SU-DHL-6 (cell line): ENCODE data around the gene CEP192.

Experiments used
- H2AFZ ChIP-seq: fragments of 200-600 bp; sonication (generic); 2 replicates; pipeline ENCODE4 v1.6.1; 2014; ENCODE audit warnings: low read depth, mild to moderate bottlenecking, moderate library complexity, mixed read lengths, antibody characterized with exemption, low read length; ENCODE audit not compliant: severe bottlenecking
- H3F3A ChIP-seq: fragments of 200-600 bp; shearing (Covaris generic); 2 replicates; pipeline ENCODE4 v1.6.0; 2016; ENCODE audit warnings: antibody characterized with exemption, mild to moderate bottlenecking; ENCODE audit not compliant: insufficient read depth
- H3K27ac ChIP-seq: fragments of 200-600 bp; sonication (generic); 2 replicates; pipeline ENCODE4 v1.5.1; 2016; ENCODE audit warnings: low read depth, mild to moderate bottlenecking, low read length, moderate library complexity, mixed read lengths
- H3K27me3 ChIP-seq: fragments of 200-600 bp; sonication (generic), shearing (Covaris generic); 2 replicates; pipeline ENCODE4 v1.6.0; 2014; ENCODE audit warnings: mild to moderate bottlenecking, low read length
- H3K36me3 ChIP-seq: fragments of 200-600 bp; sonication (generic); 2 replicates; pipeline ENCODE4 v1.6.1; 2014; ENCODE audit warnings: mild to moderate bottlenecking, low read length, mixed read lengths
- H3K4me2 ChIP-seq: fragments of 300-600, 200-600 bp; shearing (Covaris generic), sonication (generic); 2 replicates; pipeline ENCODE4 v1.6.0; 2014; ENCODE audit warnings: low read length, low read depth, mild to moderate bottlenecking; ENCODE audit not compliant: poor library complexity, severe bottlenecking
- H3K4me3 ChIP-seq: fragments of 200-600 bp; sonication (generic); 2 replicates; pipeline ENCODE4 v1.5.1; 2014; ENCODE audit warnings: antibody characterized with exemption, low read length, mild to moderate bottlenecking, mixed read lengths; ENCODE audit not compliant: insufficient read depth, poor library complexity, severe bottlenecking
- H3K79me2 ChIP-seq: fragments of 200-600 bp; sonication (generic); 2 replicates; pipeline ENCODE4 v1.6.1; 2014; ENCODE audit warnings: mild to moderate bottlenecking, low read length, moderate library complexity; ENCODE audit not compliant: insufficient read depth
- H3K9ac ChIP-seq: fragments of 200-600 bp; sonication (generic); 2 replicates; pipeline ENCODE4 v1.7.0; 2014; ENCODE audit warnings: mild to moderate bottlenecking, low read length
- H3K9me2 ChIP-seq: fragments of 200-600 bp; sonication (generic); replicated peaks from 2 replicates; pipeline ENCODE4 v1.6.1; 2014; ENCODE audit warnings: low read length; ENCODE audit not compliant: insufficient read depth
- H3K9me3 ChIP-seq: fragments of 200-600 bp; sonication (generic); 2 replicates; pipeline ENCODE4 v1.6.1; 2014; ENCODE audit warnings: low read length, mixed read lengths; ENCODE audit not compliant: insufficient read depth
- H4K20me1 ChIP-seq: fragments of 200-600 bp; sonication (generic); 2 replicates; pipeline ENCODE4 v1.6.1; 2014; ENCODE audit warnings: low read depth, mild to moderate bottlenecking, antibody characterized with exemption, low read length, moderate library complexity, mixed read lengths
- CTCF ChIP-seq: fragments of 200-600 bp; sonication (generic); IDR thresholded peaks from one replicate; pipeline ENCODE4 v1.5.1; 2017; ENCODE audit warnings: antibody characterized with exemption, mild to moderate bottlenecking, low read length, moderate library complexity; ENCODE audit not compliant: insufficient read depth, poor library complexity, severe bottlenecking
- EZH2phosphoT487 ChIP-seq: fragments of 200-600 bp; sonication (generic), shearing (Covaris generic); conservative IDR thresholded peaks from 2 replicates; pipeline ENCODE4 v1.6.1; 2018; ENCODE audit warnings: mild to moderate bottlenecking, antibody characterized with exemption, low read length, moderate library complexity, mixed read lengths

The CEP192 gene

GRCh38 chr18:13061630-13062189 lies 70.5 kb downstream of the CEP192 start:
- H4K20me1 ChIP-seq: 0 out of 2 replicates have a peak, but pooled peaks cover 4% of the 10 kb centered on the region
- H3K27ac ChIP-seq: no peak overlapping the region
- no peak overlapping the region for H3K4me2 ChIP-seq
- H2AFZ ChIP-seq: no peak overlapping the region
- H3K9ac ChIP-seq: no peak overlapping the region
- H3F3A ChIP-seq: no peaks in the 10 kb centered on the region
- H3K4me3 ChIP-seq: no peak overlapping the region
- TF ChIP-seq EZH2phosphoT487 (no peak), CTCF (no peak)
- no peaks in the 10 kb centered on the region for H3K27me3 ChIP-seq
- H3K9me3 ChIP-seq: no peaks in the 10 kb centered on the region
- H3K79me2 ChIP-seq: peaks cover 12% of the 10 kb centered on the region; the same call in 1 of the 2 replicates
- H3K36me3 ChIP-seq: peaks cover 46% of the 10 kb centered on the region; the same call in 1 of the 2 replicates
- no peaks in the 10 kb centered on the region for H3K9me2 ChIP-seq

GRCh38 chr18:13067124-13067523 lies 76.0 kb downstream of the CEP192 start:
- Histone ChIP-seq H3K27ac (no peak overlapping the region), H3K36me3 (peaks cover 59% of the 10 kb centered on the region), H3K9me3 (no peaks in the 10 kb centered on the region), H3K4me3 (no peak overlapping the region), H4K20me1 (0 out of 2 replicates have a peak, but pooled peaks cover 4% of the 10 kb centered on the region), H3K27me3 (no peaks in the 10 kb centered on the region), H3F3A (no peaks in the 10 kb centered on the region), H3K9ac (no peak overlapping the region), H3K9me2 (no peaks in the 10 kb centered on the region), H2AFZ (no peak overlapping the region), H3K79me2 (peaks cover 12% of the 10 kb centered on the region; the same call in 1 of the 2 replicates), H3K4me2 (no peak overlapping the region)
- no peak for TF ChIP-seq EZH2phosphoT487

GRCh38 chr18:13067966-13068365 lies 76.8 kb downstream of the CEP192 start:
- no peak overlapping the region for H3K4me3 ChIP-seq
- no peak overlapping the region for H3K4me2 ChIP-seq
- no peak for TF ChIP-seq EZH2phosphoT487
- no peak for TF ChIP-seq CTCF
- no peak overlapping the region for H2AFZ ChIP-seq
- no peaks in the 10 kb centered on the region for H3K9me3 ChIP-seq
- H4K20me1 ChIP-seq: 0 out of 2 replicates have a peak, but pooled peaks cover 4% of the 10 kb centered on the region
- H3K9me2 ChIP-seq: no peaks in the 10 kb centered on the region
- no peaks in the 10 kb centered on the region for H3F3A ChIP-seq
- no peak overlapping the region for H3K9ac ChIP-seq
- H3K36me3 ChIP-seq: peaks cover 63% of the 10 kb centered on the region
- no peak overlapping the region for H3K27ac ChIP-seq
- H3K27me3 ChIP-seq: no peaks in the 10 kb centered on the region
- H3K79me2 ChIP-seq: peaks cover 12% of the 10 kb centered on the region; the same call in 1 of the 2 replicates

- H2AFZ ChIP-seq: no peak overlapping the region
- H3F3A ChIP-seq: no peaks in the 10 kb centered on the region
- TF ChIP-seq EZH2phosphoT487 (no peak), CTCF (no peak)
- no peak overlapping the region for H3K27ac ChIP-seq
- no peaks in the 10 kb centered on the region for H3K27me3 ChIP-seq
- H4K20me1 ChIP-seq: no peaks in the 10 kb centered on the region
- H3K9me3 ChIP-seq: no peaks in the 10 kb centered on the region
- peaks cover under 1% of the 10 kb centered on the region; the same call in 1 of the 2 replicates for H3K79me2 ChIP-seq
- H3K9ac ChIP-seq: no peak overlapping the region
- H3K9me2 ChIP-seq: no peaks in the 10 kb centered on the region
- no peak overlapping the region for H3K4me3 ChIP-seq
- no peak overlapping the region for H3K4me2 ChIP-seq
- peaks cover 59% of the 10 kb centered on the region for H3K36me3 ChIP-seq
Measured at GRCh38 chr18:13070460-13070859, 79.3 kb downstream of the CEP192 start.
